ENCODE measurements around the gene COL5A1. TPM values are rescaled to one million over a fixed set of nuclear protein-coding genes. Genes with fewer than 3 reads are reported as not detected.

Gene COL5A1
- total and polyA plus RNA-seq, 2 experiments from 2014 or later: 2.5 to 13.1 TPM

DNA sequence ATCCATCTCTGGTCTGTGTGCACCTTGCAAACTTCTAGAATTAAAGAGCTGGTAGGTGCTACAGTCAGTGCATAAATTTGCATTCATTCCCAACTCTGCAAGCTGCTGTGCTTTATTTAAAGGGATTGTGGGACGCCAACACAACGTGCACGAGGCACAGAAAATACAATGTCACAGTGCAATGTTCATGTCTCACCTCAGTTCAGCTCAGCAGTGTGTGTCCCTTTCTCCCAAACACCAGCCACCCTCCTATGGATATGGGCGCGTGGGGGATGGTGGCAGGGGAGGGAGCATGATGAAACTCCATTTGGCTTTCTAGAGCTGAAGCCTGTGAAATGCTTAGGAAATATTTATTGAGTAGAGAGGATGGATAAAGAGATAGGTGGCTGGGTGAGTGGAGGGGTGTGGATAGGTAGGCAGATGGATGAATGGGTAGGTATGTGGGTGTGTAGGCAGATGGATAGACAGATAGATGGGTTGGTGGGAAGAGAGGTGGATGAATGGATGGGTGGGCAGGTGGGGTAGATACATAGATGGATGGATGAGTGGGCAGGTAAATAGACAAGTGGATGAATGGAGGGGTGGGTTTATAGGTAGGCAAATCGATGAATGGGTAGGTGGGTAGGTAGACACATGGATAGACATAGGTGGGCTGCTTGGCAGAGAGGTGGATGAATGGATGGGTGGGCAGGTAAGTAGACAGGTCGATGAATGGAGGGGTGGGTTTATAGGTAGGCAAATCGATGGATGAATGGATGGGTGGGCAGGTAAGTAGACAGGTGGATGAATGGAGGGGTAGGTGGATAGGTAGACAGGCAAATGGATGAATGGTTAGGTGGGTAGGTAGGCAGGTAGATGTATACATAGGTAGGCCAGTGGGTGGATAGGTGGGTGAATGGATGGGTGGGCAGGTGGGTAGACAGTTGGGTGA, 146.3 kb downstream of the COL5A1 start:
- H3K27me3 Mint-ChIP-seq (ENCODE audit: insufficient read depth, low read depth, poor library complexity): no peaks in the 10 kb centered on the region
- Histone ChIP-seq H3K27me3 (ENCODE audit: insufficient read depth) (no peaks in the 10 kb centered on the region), H4K20me1 (replicated peaks; ENCODE audit: insufficient read depth) (no peaks in the 10 kb centered on the region), H3K4me2 (no peak overlapping the region), H3K9me2 (ENCODE audit: insufficient read depth) (no peaks in the 10 kb centered on the region), H3F3A (replicated peaks; ENCODE audit: low read depth) (no peaks in the 10 kb centered on the region), H3K4me3 (no peak overlapping the region), H3K4me1 (ENCODE audit: insufficient read depth) (no peaks in the 10 kb centered on the region; the same call in 1 of the 2 replicates), H2AFZ (no peak overlapping the region), H3K27ac (ENCODE audit: low read depth) (no peak overlapping the region), H3K36me3 (ENCODE audit: insufficient read depth) (no peaks in the 10 kb centered on the region), H3K79me2 (replicated peaks; ENCODE audit: insufficient read depth) (no peaks in the 10 kb centered on the region)
- no peaks in the 10 kb centered on the region for H3K36me3 Mint-ChIP-seq (ENCODE audit: low read depth)
- ATAC-seq: no peak
- H3K4me3 Mint-ChIP-seq: no peak overlapping the region
- H3K27ac Mint-ChIP-seq: no peak overlapping the region
- no peak for DNase-seq (ENCODE audit: low spot score)
- H3K4me1 Mint-ChIP-seq: peaks cover 24% of the 10 kb centered on the region
- H3K9me3 Mint-ChIP-seq: no peaks in the 10 kb centered on the region
- TF ChIP-seq CREB1 (CRISPR knock-in tag; IDR thresholded peaks at IDR 0.05; ENCODE audit: low read depth) (no peak), STAT1 (IDR thresholded peaks at IDR 0.05; ENCODE audit: unreplicated experiment) (no peak), EZH2phosphoT487 (IDR thresholded peaks at IDR 0.05; ENCODE audit: unreplicated experiment) (no peak), ZNF114 (CRISPR knock-in tag; IDR thresholded peaks at IDR 0.05) (no peak), JUNB (IDR thresholded peaks at IDR 0.05; ENCODE audit: unreplicated experiment) (no peak), ZNF331 (CRISPR knock-in tag; IDR thresholded peaks at IDR 0.05; ENCODE audit: low read depth) (no peak), EZH2 (IDR thresholded peaks at IDR 0.05; ENCODE audit: low read depth, unreplicated experiment) (no peak), NANOG (IDR thresholded peaks at IDR 0.05; ENCODE audit: borderline replicate concordance) (no peak), POLR2AphosphoS5 (IDR thresholded peaks at IDR 0.05; ENCODE audit: low read depth) (no peak)
- TF ChIP-seq, protein P1, sequence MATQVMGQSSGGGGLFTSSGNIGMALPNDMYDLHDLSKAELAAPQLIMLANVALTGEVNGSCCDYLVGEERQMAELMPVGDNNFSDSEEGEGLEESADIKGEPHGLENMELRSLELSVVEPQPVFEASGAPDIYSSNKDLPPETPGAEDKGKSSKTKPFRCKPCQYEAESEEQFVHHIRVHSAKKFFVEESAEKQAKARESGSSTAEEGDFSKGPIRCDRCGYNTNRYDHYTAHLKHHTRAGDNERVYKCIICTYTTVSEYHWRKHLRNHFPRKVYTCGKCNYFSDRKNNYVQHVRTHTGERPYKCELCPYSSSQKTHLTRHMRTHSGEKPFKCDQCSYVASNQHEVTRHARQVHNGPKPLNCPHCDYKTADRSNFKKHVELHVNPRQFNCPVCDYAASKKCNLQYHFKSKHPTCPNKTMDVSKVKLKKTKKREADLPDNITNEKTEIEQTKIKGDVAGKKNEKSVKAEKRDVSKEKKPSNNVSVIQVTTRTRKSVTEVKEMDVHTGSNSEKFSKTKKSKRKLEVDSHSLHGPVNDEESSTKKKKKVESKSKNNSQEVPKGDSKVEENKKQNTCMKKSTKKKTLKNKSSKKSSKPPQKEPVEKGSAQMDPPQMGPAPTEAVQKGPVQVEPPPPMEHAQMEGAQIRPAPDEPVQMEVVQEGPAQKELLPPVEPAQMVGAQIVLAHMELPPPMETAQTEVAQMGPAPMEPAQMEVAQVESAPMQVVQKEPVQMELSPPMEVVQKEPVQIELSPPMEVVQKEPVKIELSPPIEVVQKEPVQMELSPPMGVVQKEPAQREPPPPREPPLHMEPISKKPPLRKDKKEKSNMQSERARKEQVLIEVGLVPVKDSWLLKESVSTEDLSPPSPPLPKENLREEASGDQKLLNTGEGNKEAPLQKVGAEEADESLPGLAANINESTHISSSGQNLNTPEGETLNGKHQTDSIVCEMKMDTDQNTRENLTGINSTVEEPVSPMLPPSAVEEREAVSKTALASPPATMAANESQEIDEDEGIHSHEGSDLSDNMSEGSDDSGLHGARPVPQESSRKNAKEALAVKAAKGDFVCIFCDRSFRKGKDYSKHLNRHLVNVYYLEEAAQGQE (IDR thresholded peaks at IDR 0.05; ENCODE audit: unreplicated experiment): no peak
- TF ChIP-seq, protein P2, sequence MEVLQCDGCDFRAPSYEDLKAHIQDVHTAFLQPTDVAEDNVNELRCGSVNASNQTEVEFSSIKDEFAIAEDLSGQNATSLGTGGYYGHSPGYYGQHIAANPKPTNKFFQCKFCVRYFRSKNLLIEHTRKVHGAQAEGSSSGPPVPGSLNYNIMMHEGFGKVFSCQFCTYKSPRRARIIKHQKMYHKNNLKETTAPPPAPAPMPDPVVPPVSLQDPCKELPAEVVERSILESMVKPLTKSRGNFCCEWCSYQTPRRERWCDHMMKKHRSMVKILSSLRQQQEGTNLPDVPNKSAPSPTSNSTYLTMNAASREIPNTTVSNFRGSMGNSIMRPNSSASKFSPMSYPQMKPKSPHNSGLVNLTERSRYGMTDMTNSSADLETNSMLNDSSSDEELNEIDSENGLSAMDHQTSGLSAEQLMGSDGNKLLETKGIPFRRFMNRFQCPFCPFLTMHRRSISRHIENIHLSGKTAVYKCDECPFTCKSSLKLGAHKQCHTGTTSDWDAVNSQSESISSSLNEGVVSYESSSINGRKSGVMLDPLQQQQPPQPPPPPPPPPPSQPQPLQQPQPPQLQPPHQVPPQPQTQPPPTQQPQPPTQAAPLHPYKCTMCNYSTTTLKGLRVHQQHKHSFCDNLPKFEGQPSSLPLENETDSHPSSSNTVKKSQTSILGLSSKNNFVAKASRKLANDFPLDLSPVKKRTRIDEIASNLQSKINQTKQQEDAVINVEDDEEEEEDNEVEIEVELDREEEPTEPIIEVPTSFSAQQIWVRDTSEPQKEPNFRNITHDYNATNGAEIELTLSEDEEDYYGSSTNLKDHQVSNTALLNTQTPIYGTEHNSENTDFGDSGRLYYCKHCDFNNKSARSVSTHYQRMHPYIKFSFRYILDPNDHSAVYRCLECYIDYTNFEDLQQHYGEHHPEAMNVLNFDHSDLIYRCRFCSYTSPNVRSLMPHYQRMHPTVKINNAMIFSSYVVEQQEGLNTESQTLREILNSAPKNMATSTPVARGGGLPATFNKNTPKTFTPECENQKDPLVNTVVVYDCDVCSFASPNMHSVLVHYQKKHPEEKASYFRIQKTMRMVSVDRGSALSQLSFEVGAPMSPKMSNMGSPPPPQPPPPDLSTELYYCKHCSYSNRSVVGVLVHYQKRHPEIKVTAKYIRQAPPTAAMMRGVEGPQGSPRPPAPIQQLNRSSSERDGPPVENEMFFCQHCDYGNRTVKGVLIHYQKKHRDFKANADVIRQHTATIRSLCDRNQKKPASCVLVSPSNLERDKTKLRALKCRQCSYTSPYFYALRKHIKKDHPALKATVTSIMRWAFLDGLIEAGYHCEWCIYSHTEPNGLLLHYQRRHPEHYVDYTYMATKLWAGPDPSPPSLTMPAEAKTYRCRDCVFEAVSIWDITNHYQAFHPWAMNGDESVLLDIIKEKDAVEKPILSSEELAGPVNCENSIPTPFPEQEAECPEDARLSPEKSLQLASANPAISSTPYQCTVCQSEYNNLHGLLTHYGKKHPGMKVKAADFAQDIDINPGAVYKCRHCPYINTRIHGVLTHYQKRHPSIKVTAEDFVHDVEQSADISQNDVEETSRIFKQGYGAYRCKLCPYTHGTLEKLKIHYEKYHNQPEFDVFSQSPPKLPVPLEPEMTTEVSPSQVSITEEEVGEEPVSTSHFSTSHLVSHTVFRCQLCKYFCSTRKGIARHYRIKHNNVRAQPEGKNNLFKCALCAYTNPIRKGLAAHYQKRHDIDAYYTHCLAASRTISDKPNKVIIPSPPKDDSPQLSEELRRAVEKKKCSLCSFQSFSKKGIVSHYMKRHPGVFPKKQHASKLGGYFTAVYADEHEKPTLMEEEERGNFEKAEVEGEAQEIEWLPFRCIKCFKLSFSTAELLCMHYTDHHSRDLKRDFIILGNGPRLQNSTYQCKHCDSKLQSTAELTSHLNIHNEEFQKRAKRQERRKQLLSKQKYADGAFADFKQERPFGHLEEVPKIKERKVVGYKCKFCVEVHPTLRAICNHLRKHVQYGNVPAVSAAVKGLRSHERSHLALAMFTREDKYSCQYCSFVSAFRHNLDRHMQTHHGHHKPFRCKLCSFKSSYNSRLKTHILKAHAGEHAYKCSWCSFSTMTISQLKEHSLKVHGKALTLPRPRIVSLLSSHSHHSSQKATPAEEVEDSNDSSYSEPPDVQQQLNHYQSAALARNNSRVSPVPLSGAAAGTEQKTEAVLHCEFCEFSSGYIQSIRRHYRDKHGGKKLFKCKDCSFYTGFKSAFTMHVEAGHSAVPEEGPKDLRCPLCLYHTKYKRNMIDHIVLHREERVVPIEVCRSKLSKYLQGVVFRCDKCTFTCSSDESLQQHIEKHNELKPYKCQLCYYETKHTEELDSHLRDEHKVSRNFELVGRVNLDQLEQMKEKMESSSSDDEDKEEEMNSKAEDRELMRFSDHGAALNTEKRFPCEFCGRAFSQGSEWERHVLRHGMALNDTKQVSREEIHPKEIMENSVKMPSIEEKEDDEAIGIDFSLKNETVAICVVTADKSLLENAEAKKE (CRISPR knock-in tag; IDR thresholded peaks at IDR 0.05): no peak
- TF ChIP-seq, protein P3, sequence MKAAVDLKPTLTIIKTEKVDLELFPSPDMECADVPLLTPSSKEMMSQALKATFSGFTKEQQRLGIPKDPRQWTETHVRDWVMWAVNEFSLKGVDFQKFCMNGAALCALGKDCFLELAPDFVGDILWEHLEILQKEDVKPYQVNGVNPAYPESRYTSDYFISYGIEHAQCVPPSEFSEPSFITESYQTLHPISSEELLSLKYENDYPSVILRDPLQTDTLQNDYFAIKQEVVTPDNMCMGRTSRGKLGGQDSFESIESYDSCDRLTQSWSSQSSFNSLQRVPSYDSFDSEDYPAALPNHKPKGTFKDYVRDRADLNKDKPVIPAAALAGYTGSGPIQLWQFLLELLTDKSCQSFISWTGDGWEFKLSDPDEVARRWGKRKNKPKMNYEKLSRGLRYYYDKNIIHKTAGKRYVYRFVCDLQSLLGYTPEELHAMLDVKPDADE (IDR thresholded peaks at IDR 0.05): no peak
- TF ChIP-seq, protein P4, sequence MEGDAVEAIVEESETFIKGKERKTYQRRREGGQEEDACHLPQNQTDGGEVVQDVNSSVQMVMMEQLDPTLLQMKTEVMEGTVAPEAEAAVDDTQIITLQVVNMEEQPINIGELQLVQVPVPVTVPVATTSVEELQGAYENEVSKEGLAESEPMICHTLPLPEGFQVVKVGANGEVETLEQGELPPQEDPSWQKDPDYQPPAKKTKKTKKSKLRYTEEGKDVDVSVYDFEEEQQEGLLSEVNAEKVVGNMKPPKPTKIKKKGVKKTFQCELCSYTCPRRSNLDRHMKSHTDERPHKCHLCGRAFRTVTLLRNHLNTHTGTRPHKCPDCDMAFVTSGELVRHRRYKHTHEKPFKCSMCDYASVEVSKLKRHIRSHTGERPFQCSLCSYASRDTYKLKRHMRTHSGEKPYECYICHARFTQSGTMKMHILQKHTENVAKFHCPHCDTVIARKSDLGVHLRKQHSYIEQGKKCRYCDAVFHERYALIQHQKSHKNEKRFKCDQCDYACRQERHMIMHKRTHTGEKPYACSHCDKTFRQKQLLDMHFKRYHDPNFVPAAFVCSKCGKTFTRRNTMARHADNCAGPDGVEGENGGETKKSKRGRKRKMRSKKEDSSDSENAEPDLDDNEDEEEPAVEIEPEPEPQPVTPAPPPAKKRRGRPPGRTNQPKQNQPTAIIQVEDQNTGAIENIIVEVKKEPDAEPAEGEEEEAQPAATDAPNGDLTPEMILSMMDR (conservative IDR thresholded peaks at IDR 0.05; ENCODE audit: low read depth in 2 of 2): no peak

Data from GM23338 (cell line).